Hematopoietic multipotent progenitor cell treated with erythropoietin and hydrocortisone succinate and interleukin-3 and kit ligand, for 8 days (in vitro differentiated cells): ENCODE data around the gene SCUBE1.

Source experiments
- DNase-seq: peaks from one replicate; pipeline ENCODE4 v3.0.0-alpha.2; 2015

SCUBE1 gene

GRCh38 chr22:43255299-43255698 lies 87.9 kb downstream of the SCUBE1 start:
- DNase-seq: no peak

DNA sequence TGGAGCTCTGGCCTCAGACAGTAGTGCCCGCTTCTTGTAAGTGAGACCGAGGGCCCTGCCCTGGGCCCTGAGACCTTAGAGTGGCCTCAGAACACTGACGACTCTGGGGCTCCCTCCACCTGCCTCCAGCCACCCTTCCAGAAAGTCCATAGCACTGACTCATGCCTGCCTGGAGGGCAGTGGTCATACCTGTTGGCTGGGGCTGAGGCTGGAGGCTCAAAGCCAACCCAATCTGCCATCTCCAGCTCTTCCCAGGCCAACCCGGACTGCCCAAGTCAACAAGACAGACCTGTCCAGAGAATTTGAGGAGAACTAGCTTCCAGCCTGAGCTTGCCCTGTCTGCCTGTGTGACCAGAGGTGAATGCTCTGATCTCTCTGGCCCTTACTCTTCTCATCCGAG lies 89.3 kb downstream of the SCUBE1 start:
- no peak for DNase-seq

- no peak for DNase-seq
These were observed 90.9 kb downstream of the SCUBE1 start for GRCh38 chr22:43252319-43252718.

GRCh38 chr22:43249789-43250471 lies 93.2 kb downstream of the SCUBE1 start:
- no peak for DNase-seq

DNA sequence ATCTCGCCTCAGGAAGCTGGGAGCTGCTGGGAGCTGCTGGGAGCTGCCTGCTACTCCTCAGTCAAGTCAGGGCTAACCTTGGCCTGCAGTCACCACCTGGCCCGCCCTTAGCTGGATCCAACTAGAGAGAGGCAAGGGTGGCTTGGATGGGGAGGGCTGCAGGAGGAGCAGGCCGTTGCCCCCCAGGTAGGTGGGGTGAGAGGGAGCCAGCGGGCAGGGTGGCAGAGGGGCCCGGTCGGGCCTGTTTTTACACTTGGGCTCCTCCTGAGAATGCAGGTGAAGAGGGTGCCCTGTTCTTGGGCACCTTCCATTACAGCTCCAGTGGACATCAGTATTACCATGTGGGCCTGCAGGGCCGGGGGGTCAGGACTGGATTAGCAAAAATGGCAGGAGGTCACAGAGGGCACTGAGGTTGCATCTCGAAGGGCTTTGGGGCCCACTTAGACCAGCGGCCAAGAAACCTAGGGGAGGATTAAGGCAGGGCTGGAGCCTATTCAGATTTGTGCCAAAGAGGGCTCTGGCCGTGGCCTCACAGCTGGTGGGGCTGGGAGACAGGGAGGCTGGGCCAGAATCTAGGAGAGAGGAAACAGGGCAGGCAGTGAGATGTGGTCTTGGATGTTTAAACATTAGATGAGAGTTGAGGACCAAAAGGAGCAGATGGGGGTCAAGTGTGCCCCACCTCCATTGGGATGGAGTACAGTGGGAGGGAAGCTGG lies 95.5 kb downstream of the SCUBE1 start:
- DNase-seq: no peak

DNA sequence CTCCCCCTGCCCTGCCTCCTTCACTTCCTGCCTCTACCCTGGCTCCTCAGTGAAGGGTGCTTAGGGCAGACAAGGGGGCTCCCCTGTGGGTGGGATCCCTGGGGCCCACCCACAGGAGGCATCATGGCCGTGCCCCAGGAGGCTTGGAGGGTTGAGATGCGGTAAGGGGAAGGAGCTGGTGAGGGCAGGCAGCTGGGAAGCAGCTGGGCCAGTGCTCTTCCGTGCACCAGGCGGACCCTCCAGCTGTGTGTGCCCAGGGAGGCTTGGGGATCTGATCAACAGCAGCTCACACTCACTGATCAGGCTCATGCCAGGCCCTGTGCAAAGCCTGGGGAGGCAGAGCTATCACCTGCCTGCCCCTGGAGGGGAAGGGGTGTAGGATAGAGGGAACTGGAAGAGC lies 97.0 kb downstream of the SCUBE1 start:
- DNase-seq: no peak

DNA sequence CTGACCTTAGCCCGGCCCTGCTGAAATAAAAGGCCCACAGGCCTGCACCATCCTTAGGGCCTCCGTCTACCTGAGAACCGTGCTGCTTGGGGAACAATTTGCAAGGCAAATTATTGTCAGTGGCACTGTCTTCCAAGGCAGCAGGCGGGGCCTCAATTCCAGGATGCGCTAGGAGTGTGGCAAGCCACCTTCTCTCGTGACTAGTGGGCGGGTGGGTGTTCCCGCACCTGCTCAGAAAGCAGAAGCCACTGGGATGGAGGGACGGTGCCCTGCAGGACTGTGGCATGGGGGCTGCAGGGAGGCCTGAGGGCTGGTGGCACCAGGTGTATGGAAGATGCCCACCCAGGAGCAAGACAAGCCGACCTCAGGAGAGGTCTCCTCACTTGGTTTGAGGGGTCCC lies 97.5 kb downstream of the SCUBE1 start:
- DNase-seq: no peak

DNA sequence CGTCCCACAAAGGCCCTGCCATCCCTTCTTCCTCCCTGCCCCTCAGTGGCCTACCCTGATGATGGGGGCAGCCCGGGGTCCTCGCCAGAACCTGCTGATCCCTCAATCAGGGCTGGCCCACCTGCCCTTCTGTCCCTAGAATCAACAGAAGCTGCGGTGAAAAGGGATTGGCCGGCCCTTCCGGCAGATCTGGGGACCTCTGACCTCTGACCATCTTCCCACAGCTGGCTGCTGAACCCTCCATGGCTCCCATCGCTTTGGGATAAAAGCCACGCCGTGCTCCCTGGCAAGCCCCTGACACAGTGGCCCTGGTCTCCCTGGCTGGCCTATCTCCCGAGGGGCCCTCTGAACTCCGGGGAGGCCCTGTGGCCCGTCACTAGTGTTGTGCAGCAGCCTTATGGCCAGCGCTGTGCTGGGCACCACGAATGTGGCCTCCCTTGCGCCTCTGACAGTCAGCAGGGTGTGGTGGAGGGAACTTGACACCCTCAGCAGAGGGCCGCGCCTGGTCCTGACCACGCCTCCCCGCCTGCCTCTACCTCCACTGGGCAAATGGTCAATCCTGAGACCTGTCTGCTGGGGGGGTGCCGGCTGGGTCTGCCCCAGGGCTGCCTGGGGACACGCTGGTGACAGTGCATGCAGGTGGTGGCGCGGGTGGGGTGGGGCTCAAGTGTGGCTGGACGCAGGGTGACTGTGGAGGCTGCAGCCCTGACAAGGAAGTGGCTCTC lies 98.2 kb downstream of the SCUBE1 start:
- no peak for DNase-seq

GRCh38 chr22:43244402-43244801 lies 98.8 kb downstream of the SCUBE1 start:
- no peak for DNase-seq

DNA sequence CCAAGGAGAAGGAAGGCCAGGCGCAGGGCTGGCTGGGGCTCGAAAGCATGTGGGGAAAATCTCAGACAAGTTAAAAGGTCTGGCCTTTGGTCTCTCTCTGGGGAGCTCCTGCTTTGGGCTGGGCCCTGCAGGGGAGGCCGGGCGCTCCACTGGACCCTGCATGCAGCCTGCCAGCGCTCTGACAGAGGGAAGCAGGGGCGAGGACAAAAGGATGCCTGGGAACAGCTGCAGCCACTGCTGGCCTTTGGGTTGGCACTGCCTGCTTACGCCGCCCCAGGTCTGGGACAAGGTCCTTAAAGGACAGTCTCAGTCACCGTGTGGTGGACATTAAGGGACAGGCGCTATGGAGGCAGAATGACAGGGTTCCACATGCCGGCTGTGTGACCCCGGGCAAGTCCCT lies 99.8 kb downstream of the SCUBE1 start:
- no peak for DNase-seq

DNA sequence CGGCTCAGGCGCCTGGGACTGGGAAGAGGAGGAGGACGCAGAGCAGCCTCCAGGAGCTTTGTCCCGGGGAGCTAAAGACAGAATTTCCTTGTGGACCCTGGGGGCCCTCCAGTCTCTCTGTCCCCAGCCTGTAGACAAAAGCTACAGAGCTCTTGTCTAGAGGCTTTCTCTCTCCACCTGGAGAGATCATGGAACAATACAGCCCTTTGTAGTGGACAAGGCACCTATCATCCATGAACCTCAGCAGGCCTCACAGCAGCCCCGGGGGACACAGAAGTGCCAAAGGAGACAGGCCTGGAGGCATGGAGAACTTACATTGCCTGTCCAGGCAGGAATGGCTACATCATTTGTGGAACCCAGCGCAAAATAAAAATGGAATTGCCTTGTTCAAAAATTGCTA lies 100.5 kb downstream of the SCUBE1 start:
- no peak for DNase-seq

DNA sequence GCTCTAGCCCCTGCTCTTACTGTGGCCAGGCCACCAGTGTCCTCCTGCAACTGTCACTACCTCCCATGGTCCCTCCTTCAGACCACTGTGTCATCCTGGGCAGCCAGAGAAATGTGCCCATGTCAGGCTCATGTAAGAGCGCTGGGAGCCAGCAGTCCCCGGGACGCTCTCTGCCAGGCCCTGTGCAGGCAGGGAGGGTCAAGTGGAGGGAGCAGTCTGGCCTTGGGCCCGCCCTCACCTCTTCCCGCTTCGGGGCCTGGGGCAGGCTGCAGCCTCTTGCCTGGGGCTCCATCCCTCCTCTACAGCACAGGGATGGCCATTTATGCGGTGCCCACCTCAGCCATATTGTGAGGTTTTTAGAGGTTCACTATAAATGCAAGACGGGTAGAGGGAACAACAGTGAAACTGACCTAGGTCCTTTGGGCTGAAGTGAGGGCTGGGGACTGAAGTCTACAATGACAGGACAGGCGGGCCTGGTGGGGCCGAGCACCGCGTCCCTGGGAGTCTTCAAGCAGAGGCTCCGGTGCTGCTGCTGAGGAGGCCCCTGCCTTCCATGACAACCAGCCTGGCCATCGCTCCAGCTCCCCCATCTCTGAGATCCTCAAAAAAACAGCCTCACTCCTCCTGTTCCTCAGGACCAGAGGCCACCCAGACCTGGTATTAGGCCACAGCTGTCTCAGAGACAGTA lies 101.3 kb downstream of the SCUBE1 start:
- no peak for DNase-seq

GRCh38 chr22:43241138-43241597 lies 102.0 kb downstream of the SCUBE1 start:
- DNase-seq: no peak

- DNase-seq: no peak
These were observed 102.6 kb downstream of the SCUBE1 start for GRCh38 chr22:43240614-43241013.

- no peak for DNase-seq
These were observed 103.2 kb downstream of the SCUBE1 start for GRCh38 chr22:43239956-43240355.

- DNase-seq: no peak
These were observed 103.9 kb downstream of the SCUBE1 start for GRCh38 chr22:43239193-43239780.

DNA sequence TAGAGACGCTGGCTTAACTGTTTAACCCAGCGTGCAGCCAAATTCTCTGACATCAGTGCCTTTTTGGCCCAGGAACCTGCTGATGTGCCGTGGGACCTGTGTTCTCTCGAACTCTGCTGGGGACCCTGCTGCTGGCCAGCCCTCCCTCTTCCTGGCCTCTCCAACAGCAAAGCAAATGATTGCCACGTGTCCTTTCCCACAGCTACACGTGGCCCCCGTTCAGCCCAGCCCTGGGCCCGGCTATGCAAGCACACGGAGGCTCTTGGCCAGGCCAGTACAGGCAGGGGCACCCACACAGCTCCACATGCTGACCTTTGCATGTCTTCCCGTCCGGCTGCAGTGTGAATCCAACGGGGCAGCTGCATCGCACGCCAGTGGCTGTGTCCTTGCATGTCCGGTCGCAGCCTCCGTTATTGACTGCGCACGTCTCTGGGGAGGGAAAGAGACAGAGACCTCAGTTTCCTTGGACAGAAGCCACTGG lies 104.6 kb downstream of the SCUBE1 start:
- DNase-seq: no peak

- no peak for DNase-seq
These were observed 105.9 kb downstream of the SCUBE1 start for GRCh38 chr22:43237280-43237679.

DNA sequence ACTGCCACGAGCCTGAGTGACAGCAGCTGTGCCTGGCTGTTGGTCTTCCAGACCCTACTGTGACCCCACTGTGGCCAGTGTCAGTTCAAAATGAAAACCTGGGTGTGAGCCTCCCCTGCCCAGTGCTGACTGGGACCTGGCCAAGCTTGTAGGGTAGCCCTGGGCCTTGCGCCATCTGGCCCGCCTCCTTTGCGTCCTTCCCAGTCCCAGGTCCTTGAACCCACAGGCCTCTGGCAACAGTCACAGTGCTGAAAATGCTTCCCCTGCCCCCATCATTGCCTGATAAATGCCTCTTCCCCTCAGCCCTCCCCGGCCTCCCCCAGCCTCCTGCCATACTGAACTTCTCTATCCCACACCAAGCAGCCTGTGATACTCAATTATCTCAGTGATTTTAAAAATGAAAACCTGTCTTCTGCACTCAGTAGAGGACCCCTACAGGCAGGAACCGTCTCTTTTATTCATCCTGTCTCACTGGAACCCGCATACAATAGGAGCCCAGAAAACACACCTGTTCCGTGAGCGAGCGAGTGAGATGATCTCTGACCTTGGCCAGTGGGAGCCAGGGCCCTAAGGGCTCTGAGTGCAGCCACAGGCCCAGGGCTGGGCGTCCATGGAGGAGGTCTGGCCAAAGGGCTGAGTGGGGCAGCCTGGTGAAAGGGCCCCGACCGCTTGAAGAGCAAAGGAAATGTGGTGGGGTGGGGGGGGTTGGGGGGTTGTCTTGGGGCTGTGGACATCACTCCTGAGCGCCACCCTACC lies 106.6 kb downstream of the SCUBE1 start:
- DNase-seq: no peak

GRCh38 chr22:43235445-43236409 lies 107.4 kb downstream of the SCUBE1 start:
- DNase-seq: no peak
